PC-3 (cell line): ENCODE measurements around the gene CIB1.

Experiments
- CTCF ChIP-seq: fragments of 300-600 bp; sonication (generic); conservative IDR thresholded peaks from 2 replicates; pipeline ENCODE4 v1.5.1; 2017; ENCODE audit warnings: antibody characterized with exemption, low read depth, mild to moderate bottlenecking, low read length
- EZH2phosphoT487 ChIP-seq: fragments of 300-600 bp; sonication (generic); IDR thresholded peaks from 2 replicates; pipeline ENCODE4 v1.6.1; 2018; ENCODE audit warnings: mild to moderate bottlenecking, antibody characterized with exemption, low read length, borderline replicate concordance

- TF ChIP-seq CTCF (no peak), EZH2phosphoT487 (no peak)
These were observed 28.5 kb downstream of the CIB1 start for GRCh38 chr15:90205050-90205848.
